Activated T-helper 17 cell treated with anti-CD3 and anti-CD28 coated beads, Interleukin-2, amount 50 U/mL, for 72 hours (primary cell): Measurements from ENCODE around the gene MTOR. TPM values are rescaled to one million over a fixed set of nuclear protein-coding genes. Genes with fewer than 3 reads are reported as not detected.
A peak's percentile ranks its signal among the peaks of the same experiment; 100 is the strongest.
"Not testable (repeated sequence)": the region's sequence is repeated elsewhere in the genome, so short reads cannot be mapped to it uniquely, and the experiment has no call there.

Source experiments
- ATAC-seq: fragments of 150-1000 bp; cut with Tn5 transposase; replicated peaks from 2 replicates; pipeline ENCODE4 v1.10.0; 2021; ENCODE audit warnings: mild to moderate bottlenecking, moderate library complexity
- H3K27ac Mint-ChIP-seq: one replicate; pipeline ENCODE4 v1.8.0; 2022; ENCODE audit warnings: mixed read lengths
- H3K27me3 Mint-ChIP-seq: one replicate; pipeline ENCODE4 v1.8.0; 2022; ENCODE audit warnings: mixed read lengths
- H3K36me3 Mint-ChIP-seq: one replicate; pipeline ENCODE4 v1.8.0; 2022; ENCODE audit warnings: low read depth, mild to moderate bottlenecking, mixed read lengths
- H3K4me1 Mint-ChIP-seq: one replicate; pipeline ENCODE4 v1.8.0; 2022; ENCODE audit warnings: mixed read lengths
- H3K4me3 Mint-ChIP-seq: one replicate; pipeline ENCODE4 v1.8.0; 2022; ENCODE audit warnings: mild to moderate bottlenecking, mixed read lengths
- H3K9me3 Mint-ChIP-seq: one replicate; pipeline ENCODE4 v1.8.0; 2022; ENCODE audit warnings: mixed read lengths
- total RNA-seq, 2 donors: library from RNA; stranded (reverse); gene quantifications; one replicate each; pipeline ENCODE4 v1.2.3, GENCODE V29; 2022

The MTOR gene
- total RNA-seq, 2 donors from 2014 or later: 22.4 to 38.0 TPM

DNA sequence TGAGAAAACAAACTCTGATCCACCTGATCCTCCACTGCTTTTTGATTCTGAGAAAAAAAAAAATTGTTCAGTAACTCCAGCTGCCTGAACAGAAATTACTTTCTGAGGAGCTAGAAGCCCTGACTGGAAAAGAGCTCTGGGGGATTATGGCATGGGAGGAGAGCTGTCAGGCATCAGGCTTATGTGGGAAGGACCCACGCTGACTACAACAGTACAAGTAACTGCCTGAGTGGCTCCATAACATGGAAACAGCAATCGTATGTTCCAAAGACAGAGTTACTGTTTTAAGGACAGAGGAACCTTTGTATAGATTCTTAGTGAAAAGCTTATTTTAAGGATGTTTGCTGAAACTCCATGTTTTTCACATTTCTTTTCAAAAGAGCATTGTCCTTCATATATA, 74.4 kb downstream of the MTOR start:
- Mint-ChIP-seq H3K36me3 (peaks cover 52% of the 10 kb centered on the region), H3K4me1 (no peaks in the 10 kb centered on the region), H3K4me3 (no peak overlapping the region), H3K27me3 (no peaks in the 10 kb centered on the region), H3K9me3 (no peaks in the 10 kb centered on the region), H3K27ac (no peak overlapping the region)
- ATAC-seq: no peak

DNA sequence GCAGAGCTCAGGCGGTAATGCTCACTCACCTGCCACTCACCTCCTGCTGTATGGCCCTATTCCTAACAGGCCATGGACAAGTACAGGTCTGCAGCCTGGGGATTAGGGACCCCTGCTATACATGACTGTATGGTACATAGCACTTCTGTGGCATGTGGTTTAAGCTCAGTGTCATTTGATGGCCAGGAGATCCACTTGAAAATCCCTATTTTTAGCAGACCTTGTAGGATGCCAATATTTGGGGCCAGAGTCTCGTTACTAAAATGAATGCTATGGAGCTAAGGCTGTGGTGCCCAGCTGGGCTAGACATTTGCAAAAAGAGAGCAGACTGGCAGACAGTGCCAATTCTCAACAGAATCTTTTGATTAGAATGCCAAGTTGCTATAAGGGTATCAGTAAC, 74.9 kb downstream of the MTOR start:
- no peak for ATAC-seq
- H3K9me3 Mint-ChIP-seq: no peaks in the 10 kb centered on the region
- peaks cover 52% of the 10 kb centered on the region for H3K36me3 Mint-ChIP-seq
- no peak overlapping the region for H3K4me3 Mint-ChIP-seq
- H3K27me3 Mint-ChIP-seq: no peaks in the 10 kb centered on the region
- no peak overlapping the region for H3K27ac Mint-ChIP-seq
- no peaks in the 10 kb centered on the region for H3K4me1 Mint-ChIP-seq

- H3K4me1 Mint-ChIP-seq: no peaks in the 10 kb centered on the region
- ATAC-seq: no peak
- H3K27ac Mint-ChIP-seq: no peak overlapping the region
- H3K9me3 Mint-ChIP-seq: no peaks in the 10 kb centered on the region
- no peak overlapping the region for H3K4me3 Mint-ChIP-seq
- H3K36me3 Mint-ChIP-seq: peaks cover 52% of the 10 kb centered on the region
- H3K27me3 Mint-ChIP-seq: no peaks in the 10 kb centered on the region
These were observed 75.4 kb downstream of the MTOR start for GRCh38 chr1:11187000-11187399.

- H3K9me3 Mint-ChIP-seq: no peaks in the 10 kb centered on the region
- H3K4me3 Mint-ChIP-seq: no peak overlapping the region
- H3K27ac Mint-ChIP-seq: no peak overlapping the region
- no peaks in the 10 kb centered on the region for H3K27me3 Mint-ChIP-seq
- no peaks in the 10 kb centered on the region for H3K4me1 Mint-ChIP-seq
- H3K36me3 Mint-ChIP-seq: peaks cover 55% of the 10 kb centered on the region
- ATAC-seq: no peak
These were observed 77.4 kb downstream of the MTOR start for GRCh38 chr1:11184973-11185372.

- no peaks in the 10 kb centered on the region for H3K27me3 Mint-ChIP-seq
- no peak for ATAC-seq
- H3K9me3 Mint-ChIP-seq: no peaks in the 10 kb centered on the region
- peaks cover 59% of the 10 kb centered on the region for H3K36me3 Mint-ChIP-seq
- H3K4me3 Mint-ChIP-seq: no peak overlapping the region
- H3K27ac Mint-ChIP-seq: no peak overlapping the region
- no peaks in the 10 kb centered on the region for H3K4me1 Mint-ChIP-seq
These were observed 79.5 kb downstream of the MTOR start for GRCh38 chr1:11182884-11183283.

- no peak for ATAC-seq
- Mint-ChIP-seq H3K9me3 (no peaks in the 10 kb centered on the region), H3K27ac (no peak overlapping the region), H3K36me3 (peaks cover 54% of the 10 kb centered on the region), H3K4me1 (no peaks in the 10 kb centered on the region), H3K27me3 (no peaks in the 10 kb centered on the region), H3K4me3 (no peak overlapping the region)
These were observed 82.0 kb downstream of the MTOR start for GRCh38 chr1:11180342-11180744.

- not testable (repeated sequence) for H3K27me3 Mint-ChIP-seq, H3K4me1 Mint-ChIP-seq
These were observed 82.6 kb downstream of the MTOR start for GRCh38 chr1:11179749-11180148.

DNA sequence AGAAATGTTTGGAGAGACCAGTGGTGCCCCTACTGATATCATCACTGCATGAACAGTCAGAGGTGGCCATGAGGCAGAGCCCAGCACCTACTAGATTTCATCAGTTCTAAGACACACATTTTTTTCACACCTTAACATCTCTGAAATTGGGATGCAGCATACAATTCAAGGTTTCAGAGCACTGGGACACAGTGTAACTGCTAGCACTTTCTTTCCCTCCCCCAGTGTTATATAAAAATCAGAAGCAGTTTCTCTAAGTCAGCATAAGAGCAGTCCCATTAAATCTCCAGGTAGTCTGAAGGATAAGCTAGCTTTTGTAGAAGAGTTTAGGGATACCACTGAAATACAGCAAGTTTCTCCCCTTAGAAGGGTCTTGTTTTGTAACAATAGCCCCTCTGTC, 83.2 kb downstream of the MTOR start:
- H3K9me3 Mint-ChIP-seq: no peaks in the 10 kb centered on the region
- H3K27me3 Mint-ChIP-seq: no peaks in the 10 kb centered on the region
- H3K27ac Mint-ChIP-seq: no peak overlapping the region
- no peak for ATAC-seq
- H3K4me3 Mint-ChIP-seq: no peak overlapping the region
- H3K36me3 Mint-ChIP-seq: peaks cover 45% of the 10 kb centered on the region
- H3K4me1 Mint-ChIP-seq: no peaks in the 10 kb centered on the region

More at GRCh38 chr1:11179749-11180148, 82.6 kb downstream of the MTOR start:
- peaks cover 48% of the 10 kb centered on the region for H3K36me3 Mint-ChIP-seq
- H3K4me3 Mint-ChIP-seq, H3K9me3 Mint-ChIP-seq, H3K27ac Mint-ChIP-seq, ATAC-seq: not testable (repeated sequence)

DNA sequence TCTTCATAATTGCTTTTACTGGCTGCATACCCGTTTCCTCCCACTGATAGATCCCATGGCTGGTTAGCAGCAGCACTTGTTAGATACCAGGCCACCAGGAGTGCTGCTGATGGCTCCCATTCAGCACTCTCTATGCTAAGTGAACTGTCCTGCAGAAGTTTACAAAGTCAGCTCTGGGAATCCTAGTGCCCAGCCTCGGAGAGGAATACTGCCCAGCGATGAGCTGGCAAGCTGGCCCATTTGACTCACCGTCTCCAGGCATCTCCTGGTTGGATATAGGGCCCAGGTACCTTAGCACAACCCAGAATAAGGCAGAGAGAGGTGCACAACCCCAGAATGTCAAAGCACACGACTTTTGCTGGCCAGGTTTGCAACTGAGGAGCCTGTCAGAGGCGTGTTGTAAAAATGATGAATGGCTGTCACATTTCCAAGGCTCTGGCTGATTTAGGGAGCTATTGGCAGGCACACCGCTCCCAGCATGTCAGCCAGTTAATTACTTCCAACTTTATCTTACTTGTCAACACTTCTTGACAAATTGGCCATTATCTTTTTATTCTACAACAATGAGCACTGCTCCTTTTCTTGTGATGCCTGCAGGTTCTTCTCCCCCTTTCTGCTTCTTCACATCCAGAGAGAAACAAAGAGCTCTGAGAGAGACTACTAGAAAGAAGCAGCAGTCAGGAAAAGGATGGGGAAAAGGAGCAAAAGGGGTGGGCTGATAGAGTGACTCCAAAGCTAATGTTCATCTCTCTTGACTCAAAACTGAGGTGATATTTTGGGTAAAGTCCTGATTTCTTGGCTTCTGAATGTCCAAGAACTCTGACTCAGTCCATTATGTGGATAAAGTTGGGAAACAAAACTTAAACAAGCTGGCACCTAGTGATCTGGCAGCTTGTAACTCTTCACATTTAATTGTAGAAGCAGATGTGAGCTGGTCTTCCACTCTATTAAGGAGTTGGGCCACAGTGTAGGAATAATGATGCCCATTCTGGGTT, 84.0 kb downstream of the MTOR start:
- no peak overlapping the region for H3K27ac Mint-ChIP-seq
- H3K9me3 Mint-ChIP-seq: no peaks in the 10 kb centered on the region
- ATAC-seq: no peak
- H3K36me3 Mint-ChIP-seq: peaks cover 49% of the 10 kb centered on the region
- H3K4me3 Mint-ChIP-seq: no peak overlapping the region
- no peaks in the 10 kb centered on the region for H3K4me1 Mint-ChIP-seq
- no peaks in the 10 kb centered on the region for H3K27me3 Mint-ChIP-seq

DNA sequence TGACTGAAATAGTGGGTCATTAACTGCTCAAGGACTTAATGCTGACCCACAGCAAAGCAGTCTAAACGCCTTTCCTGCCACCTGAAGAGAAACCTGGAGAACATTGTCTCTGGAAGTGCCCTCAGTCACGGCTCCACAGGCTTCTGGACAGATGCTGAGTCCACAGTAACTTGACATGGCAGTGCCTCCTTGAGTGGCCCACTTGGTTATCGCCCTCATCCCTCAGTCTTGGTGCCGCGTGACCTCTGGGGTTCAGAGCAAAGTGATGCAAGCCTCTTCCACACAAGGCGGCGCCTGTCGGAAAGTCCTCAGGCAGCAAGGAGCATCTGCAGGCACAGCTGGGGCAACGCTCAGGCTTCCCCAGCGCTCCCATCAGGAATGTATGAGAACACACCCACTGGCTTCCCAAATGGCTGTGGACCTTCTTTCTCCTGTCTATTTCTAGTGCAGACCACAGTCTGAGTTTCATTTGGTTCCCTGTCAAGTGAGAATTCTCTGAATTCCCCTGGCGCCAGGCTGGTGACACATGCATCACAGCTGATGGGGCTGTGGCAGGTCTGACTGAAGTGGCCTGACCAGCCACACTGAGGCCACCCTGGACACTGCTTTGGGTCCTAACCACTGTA, 86.2 kb downstream of the MTOR start:
- no peak for ATAC-seq
- Mint-ChIP-seq H3K4me3 (no peak overlapping the region), H3K36me3 (peaks cover 44% of the 10 kb centered on the region), H3K9me3 (no peaks in the 10 kb centered on the region), H3K27ac (peak overlapping the region; percentile 38), H3K4me1 (no peaks in the 10 kb centered on the region), H3K27me3 (no peaks in the 10 kb centered on the region)

DNA sequence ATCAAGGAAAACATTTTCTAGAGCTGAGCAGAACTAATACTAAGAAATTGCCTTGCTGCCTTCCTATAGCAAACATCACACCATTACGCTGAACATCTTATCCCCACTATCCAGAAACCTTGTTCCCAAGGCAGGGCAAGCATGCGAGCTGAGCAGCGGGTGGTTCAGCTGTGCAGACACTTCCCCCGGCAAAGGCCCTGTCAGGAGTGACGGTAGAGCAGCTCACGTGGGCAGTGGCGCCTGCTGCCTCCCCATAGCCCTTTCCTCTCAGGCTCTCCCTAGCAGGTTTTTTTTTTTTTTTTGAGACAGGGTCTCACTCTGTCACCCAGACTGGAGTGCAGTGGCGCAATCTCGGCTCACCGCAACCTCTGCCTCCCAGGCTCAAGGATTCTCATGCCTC, 86.9 kb downstream of the MTOR start:
- no peaks in the 10 kb centered on the region for H3K27me3 Mint-ChIP-seq
- peak overlapping the region; percentile 38 for H3K27ac Mint-ChIP-seq
- no peak overlapping the region for H3K4me3 Mint-ChIP-seq
- H3K4me1 Mint-ChIP-seq: no peaks in the 10 kb centered on the region
- no peaks in the 10 kb centered on the region for H3K9me3 Mint-ChIP-seq
- ATAC-seq: no peak
- H3K36me3 Mint-ChIP-seq: peaks cover 36% of the 10 kb centered on the region

DNA sequence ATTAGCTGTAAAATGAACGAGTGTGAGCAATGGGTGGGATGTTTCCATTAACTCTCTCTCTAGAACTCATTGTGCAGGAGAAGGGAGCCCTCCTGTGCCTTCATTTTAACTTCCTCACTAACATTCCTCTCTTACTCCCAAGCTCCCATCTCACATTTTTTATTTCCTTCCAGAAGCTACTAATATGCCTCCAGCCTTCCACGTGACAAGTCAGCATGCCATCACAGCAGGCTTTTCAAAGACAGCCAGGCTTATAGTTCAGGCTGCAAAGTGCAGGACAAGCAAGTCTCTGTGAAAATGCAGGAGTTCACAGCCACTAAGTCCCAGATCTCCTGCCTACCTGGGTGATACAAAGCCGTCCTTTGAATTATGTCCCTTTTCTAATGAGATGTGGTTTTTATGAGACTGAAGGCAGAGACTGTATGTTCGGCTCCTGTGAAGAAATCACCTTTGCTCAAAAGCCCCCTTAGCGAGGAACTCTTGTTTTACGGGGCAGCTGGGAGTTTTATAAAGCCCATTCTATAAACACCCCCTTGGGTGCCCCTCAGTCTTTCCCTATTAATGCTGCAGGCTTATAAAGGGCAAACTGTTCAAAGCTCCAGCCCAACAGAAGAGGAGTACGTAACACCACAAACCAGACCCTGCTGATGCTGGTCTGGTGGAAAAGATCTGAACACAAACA, 87.9 kb downstream of the MTOR start:
- Mint-ChIP-seq H3K4me1 (no peaks in the 10 kb centered on the region), H3K9me3 (no peaks in the 10 kb centered on the region), H3K36me3 (peaks cover 26% of the 10 kb centered on the region), H3K4me3 (no peak overlapping the region), H3K27me3 (no peaks in the 10 kb centered on the region), H3K27ac (peak overlapping the region; percentile 49)
- no peak for ATAC-seq

DNA sequence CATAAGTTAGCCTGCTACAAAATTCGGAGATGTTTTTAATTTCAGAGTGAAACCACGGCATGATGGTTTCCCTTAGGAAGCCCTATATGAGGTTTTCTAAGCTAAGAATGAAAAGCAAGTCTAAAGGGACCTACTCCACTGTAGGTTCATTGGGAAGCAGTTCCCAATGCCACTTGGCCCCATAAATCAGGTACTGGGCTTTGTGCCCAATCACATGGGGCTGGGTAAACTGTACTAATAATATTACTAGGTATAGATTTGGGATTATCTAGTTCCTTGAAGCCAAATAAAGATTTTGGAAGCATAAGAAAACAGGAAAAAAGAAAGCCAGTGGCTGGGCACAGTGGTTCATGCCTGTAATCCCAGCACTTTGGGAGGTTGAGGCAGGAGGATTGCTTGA, 92.2 kb downstream of the MTOR start:
- Mint-ChIP-seq H3K27me3 (no peaks in the 10 kb centered on the region), H3K36me3 (peaks cover 48% of the 10 kb centered on the region), H3K9me3 (no peaks in the 10 kb centered on the region), H3K4me3 (no peak overlapping the region), H3K27ac (no peak overlapping the region), H3K4me1 (no peaks in the 10 kb centered on the region)
- ATAC-seq: no peak

- Mint-ChIP-seq H3K36me3 (peaks cover 57% of the 10 kb centered on the region), H3K27me3 (no peaks in the 10 kb centered on the region), H3K4me3 (no peak overlapping the region), H3K4me1 (no peaks in the 10 kb centered on the region), H3K9me3 (no peaks in the 10 kb centered on the region), H3K27ac (no peak overlapping the region)
- no peak for ATAC-seq
These were observed 93.1 kb downstream of the MTOR start for GRCh38 chr1:11169202-11169601.

DNA sequence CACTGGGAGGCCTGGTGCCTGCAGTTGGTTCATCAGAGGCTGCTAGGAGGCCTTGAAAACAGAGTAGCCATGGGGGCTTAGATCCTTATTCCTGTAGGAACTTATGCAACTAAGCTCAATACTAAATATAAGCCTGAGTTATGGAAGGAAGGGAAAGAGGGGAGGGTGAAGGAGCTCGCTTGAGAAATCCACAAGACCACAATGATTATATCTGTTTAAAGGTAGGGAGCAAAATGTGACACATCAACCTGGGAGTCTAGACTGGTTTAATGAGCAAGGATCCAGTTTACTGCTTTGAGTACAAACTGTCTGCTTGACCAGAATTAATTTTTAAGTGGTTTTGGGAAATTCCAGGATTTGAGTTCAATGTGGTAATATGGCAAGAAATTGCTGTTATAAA, 93.6 kb downstream of the MTOR start:
- Mint-ChIP-seq H3K27me3 (no peaks in the 10 kb centered on the region), H3K4me1 (no peaks in the 10 kb centered on the region), H3K9me3 (no peaks in the 10 kb centered on the region), H3K27ac (peak overlapping the region; percentile 63), H3K4me3 (no peak overlapping the region), H3K36me3 (peaks cover 61% of the 10 kb centered on the region)
- ATAC-seq: no peak
